ENCODE results near the gene GTF3C2. TPM values are rescaled to one million over a fixed set of nuclear protein-coding genes. Genes with fewer than 3 reads are reported as not detected.

GTF3C2 gene
- total and polyA plus RNA-seq, 9 of the 15 experiments (the other 6 are each of a cell fraction or from before 2014, with no cell fraction given): 35.5 to 96.8 (median 53.0) TPM

DNA sequence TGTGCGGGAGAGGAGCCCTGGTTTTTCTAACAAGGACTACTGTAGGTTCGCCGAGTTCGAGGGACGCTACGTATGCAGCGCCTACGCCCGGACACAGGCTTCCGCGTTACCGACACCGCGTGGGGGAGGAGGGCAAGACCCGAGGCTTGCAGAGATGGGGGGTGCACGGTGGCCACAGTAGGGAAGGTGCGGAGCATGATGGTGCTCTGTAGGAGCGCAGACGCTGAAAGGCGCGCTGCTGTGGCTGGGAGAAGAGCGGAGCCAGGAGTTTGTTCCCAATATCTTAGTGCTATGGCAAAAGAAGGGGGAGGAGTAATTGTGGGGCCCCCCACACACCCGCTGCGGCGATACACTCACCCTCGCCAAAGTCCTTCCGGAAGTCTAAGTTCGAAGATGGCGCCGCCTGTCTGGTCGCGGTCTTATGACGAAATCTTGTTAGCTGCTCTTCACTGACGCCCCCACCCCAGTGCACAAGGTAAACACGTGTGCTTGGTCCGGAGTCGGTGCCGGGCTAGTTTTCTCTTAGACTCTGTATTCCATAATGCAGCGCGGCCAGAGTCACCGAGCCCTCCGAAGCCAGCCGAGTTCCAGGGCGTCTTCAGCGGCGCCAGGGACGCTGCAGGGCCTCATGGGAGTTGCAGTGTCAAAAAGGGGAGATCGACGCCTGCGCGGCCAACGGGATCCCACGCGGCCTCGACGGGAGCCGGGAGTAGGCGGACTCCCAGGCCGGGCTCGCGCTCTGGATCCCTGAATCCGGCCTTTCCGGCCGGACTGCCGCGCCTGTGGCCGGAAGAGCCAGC lies at the start of gene GTF3C2 (continued):
- peak; percentile 47 for TF ChIP-seq HMGN3 (IDR thresholded peaks at IDR 0.05; ENCODE audit: borderline replicate concordance, extremely low read depth, insufficient read length, low read depth, low read length)
- TF ChIP-seq MYNN (IDR thresholded peaks at IDR 0.05): no peak
- TF ChIP-seq MYNN (CRISPR knock-in tag; IDR thresholded peaks at IDR 0.05): no peak
- no peak for TF ChIP-seq ILK (tag; IDR thresholded peaks at IDR 0.05; ENCODE audit: borderline replicate concordance, low read depth)
- TF ChIP-seq, protein P1, sequence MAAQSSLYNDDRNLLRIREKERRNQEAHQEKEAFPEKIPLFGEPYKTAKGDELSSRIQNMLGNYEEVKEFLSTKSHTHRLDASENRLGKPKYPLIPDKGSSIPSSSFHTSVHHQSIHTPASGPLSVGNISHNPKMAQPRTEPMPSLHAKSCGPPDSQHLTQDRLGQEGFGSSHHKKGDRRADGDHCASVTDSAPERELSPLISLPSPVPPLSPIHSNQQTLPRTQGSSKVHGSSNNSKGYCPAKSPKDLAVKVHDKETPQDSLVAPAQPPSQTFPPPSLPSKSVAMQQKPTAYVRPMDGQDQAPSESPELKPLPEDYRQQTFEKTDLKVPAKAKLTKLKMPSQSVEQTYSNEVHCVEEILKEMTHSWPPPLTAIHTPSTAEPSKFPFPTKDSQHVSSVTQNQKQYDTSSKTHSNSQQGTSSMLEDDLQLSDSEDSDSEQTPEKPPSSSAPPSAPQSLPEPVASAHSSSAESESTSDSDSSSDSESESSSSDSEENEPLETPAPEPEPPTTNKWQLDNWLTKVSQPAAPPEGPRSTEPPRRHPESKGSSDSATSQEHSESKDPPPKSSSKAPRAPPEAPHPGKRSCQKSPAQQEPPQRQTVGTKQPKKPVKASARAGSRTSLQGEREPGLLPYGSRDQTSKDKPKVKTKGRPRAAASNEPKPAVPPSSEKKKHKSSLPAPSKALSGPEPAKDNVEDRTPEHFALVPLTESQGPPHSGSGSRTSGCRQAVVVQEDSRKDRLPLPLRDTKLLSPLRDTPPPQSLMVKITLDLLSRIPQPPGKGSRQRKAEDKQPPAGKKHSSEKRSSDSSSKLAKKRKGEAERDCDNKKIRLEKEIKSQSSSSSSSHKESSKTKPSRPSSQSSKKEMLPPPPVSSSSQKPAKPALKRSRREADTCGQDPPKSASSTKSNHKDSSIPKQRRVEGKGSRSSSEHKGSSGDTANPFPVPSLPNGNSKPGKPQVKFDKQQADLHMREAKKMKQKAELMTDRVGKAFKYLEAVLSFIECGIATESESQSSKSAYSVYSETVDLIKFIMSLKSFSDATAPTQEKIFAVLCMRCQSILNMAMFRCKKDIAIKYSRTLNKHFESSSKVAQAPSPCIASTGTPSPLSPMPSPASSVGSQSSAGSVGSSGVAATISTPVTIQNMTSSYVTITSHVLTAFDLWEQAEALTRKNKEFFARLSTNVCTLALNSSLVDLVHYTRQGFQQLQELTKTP (IDR thresholded peaks at IDR 0.05; ENCODE audit: low read depth in 1 of 2, partially characterized antibody in 2 of 2): peak; percentile 71 to 95
- no peak for TF ChIP-seq ZNF696 (CRISPR knock-in tag; conservative IDR thresholded peaks at IDR 0.05)
- no peak for TF ChIP-seq ZNF316 (IDR thresholded peaks at IDR 0.05)
- TF ChIP-seq, protein P2, sequence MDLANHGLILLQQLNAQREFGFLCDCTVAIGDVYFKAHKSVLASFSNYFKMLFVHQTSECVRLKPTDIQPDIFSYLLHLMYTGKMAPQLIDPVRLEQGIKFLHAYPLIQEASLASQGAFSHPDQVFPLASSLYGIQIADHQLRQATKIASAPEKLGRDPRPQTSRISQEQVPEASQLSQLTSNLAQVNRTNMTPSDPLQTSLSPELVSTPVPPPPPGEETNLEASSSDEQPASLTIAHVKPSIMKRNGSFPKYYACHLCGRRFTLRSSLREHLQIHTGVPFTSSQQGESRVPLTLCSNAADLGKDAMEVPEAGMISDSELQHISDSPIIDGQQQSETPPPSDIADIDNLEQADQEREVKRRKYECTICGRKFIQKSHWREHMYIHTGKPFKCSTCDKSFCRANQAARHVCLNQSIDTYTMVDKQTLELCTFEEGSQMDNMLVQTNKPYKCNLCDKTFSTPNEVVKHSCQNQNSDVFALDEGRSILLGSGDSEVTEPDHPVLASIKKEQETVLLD (IDR thresholded peaks at IDR 0.05): peak; percentile 28; the same call in 1 of the 2 replicates
- TF ChIP-seq FIP1L1 (IDR thresholded peaks at IDR 0.05; ENCODE audit: low read depth, low read length, poor library complexity, severe bottlenecking): no peak
- TF ChIP-seq YY1 (IDR thresholded peaks at IDR 0.05; ENCODE audit: borderline replicate concordance in 1 of 3, control insufficient read depth in 1 of 3, extremely low read depth in 1 of 3, insufficient read depth in 3 of 3, insufficient read length in 1 of 3, insufficient replicate concordance in 2 of 3, low read depth in 1 of 3, low read length in 2 of 3): peak; percentile 79 to 96 (median 94)
- TF ChIP-seq C11orf30 (IDR thresholded peaks at IDR 0.05; ENCODE audit: low read depth): peak; percentile 92
- peak; percentile 91 to 93 for TF ChIP-seq NRF1 (conservative IDR thresholded peaks at IDR 0.05 in 1 of 2, IDR thresholded peaks at IDR 0.05 in 1 of 2)
- TF ChIP-seq TRIM28 (IDR thresholded peaks at IDR 0.05): peak; percentile 66; the same call in 1 of the 2 replicates
- TF ChIP-seq BCOR (IDR thresholded peaks at IDR 0.05): 0 out of 2 replicates have a peak, but pooled peaks have one; percentile 33
- peak; percentile 30; the same call in 1 of the 2 replicates for TF ChIP-seq NCOA1 (IDR thresholded peaks at IDR 0.05; ENCODE audit: low read depth)
- peak; percentile 33; the same call in 1 of the 2 replicates for TF ChIP-seq ZBTB7A (IDR thresholded peaks at IDR 0.05; ENCODE audit: borderline replicate concordance, control insufficient read depth, low read depth, low read length)
- peak; percentile 91 for TF ChIP-seq NFRKB (IDR thresholded peaks at IDR 0.05; ENCODE audit: low read depth)
- no peak for TF ChIP-seq ZNF311 (CRISPR knock-in tag; IDR thresholded peaks at IDR 0.05)
- peak; percentile 98 for TF ChIP-seq MYC (IDR thresholded peaks at IDR 0.05; ENCODE audit: low read depth, low read length)
- peak; percentile 81; the same call in 1 of the 2 replicates for TF ChIP-seq MYC (CRISPR knock-in tag; IDR thresholded peaks at IDR 0.05; ENCODE audit: borderline replicate concordance, low read depth)
- TF ChIP-seq NFYB (IDR thresholded peaks at IDR 0.05; ENCODE audit: extremely low read depth, insufficient read length): no peak
- TF ChIP-seq POLR2B (IDR thresholded peaks at IDR 0.05; ENCODE audit: low read depth, partially characterized antibody): peak; percentile 71
